PC-3 (cell line): Measurements from ENCODE around the gene EXD3. TPM values are rescaled to one million over a fixed set of nuclear protein-coding genes. Genes with fewer than 3 reads are reported as not detected.
A peak's percentile ranks its signal among the peaks of the same experiment; 100 is the strongest.

Experiments
- ATAC-seq: fragments of 200-7000 bp; cut with Tn5 transposase; 2 replicates; pipeline ENCODE4 v1.9.1; 2020; ENCODE audit warnings: mild to moderate bottlenecking, moderate library complexity
- BruUV-seq: library from RNA; stranded (reverse); fragments of 400-500 nt; replicated peaks from 2 replicates; lab custom pipeline; 2021; lab: Mats Ljungman, UMichigan
- CTCF ChIA-PET: fragments of 300-600 bp; sonication (Branson Sonifier 250); formaldehyde crosslinking; loops from one replicate; lab custom pipeline; 2022; ENCODE audit warnings: antibody characterized with exemption; lab: Charles Lee
- POLR2A ChIA-PET: fragments of 300-600 bp; sonication (Branson Sonifier 250); formaldehyde crosslinking; loops from one replicate; lab custom pipeline; 2022; ENCODE audit warnings: antibody characterized with exemption; ENCODE audit not compliant: unreplicated experiment; lab: Charles Lee
- DNase-seq: peaks from one replicate; pipeline ENCODE4 v3.0.0-alpha.2; 2015
- H2AFZ ChIP-seq: fragments of 300-600 bp; sonication (generic); 2 replicates; pipeline ENCODE4 v1.6.0; 2016; ENCODE audit warnings: antibody characterized with exemption, low read length
- H3F3A ChIP-seq: fragments of 300-600 bp; sonication (generic); one replicate; pipeline ENCODE4 v1.6.0; 2017; ENCODE audit warnings: antibody characterized with exemption, low read length, control low read depth, mild to moderate bottlenecking; ENCODE audit not compliant: unreplicated experiment
- H3K27ac ChIP-seq: fragments of 300-600 bp; sonication (generic); 2 replicates; pipeline ENCODE4 v1.5.1; 2016; ENCODE audit warnings: mild to moderate bottlenecking, low read length
- H3K27me3 ChIP-seq: fragments of 300-600 bp; sonication (generic); 2 replicates; pipeline ENCODE4 v1.6.1; 2016; ENCODE audit warnings: low read length, mixed read lengths
- H3K36me3 ChIP-seq: fragments of 300-600 bp; sonication (generic); 2 replicates; pipeline ENCODE4 v1.6.1; 2016; ENCODE audit warnings: low read depth, mixed run types, low read length, mixed read lengths
- H3K4me1 ChIP-seq: fragments of 300-600 bp; sonication (generic); 2 replicates; pipeline ENCODE4 v1.5.1; 2016; ENCODE audit warnings: low read length; ENCODE audit not compliant: insufficient read depth
- H3K4me2 ChIP-seq: fragments of 300-600 bp; sonication (generic); 2 replicates; pipeline ENCODE4 v1.6.0; 2016; ENCODE audit warnings: low read length
- H3K4me3 ChIP-seq: fragments of 300-600 bp; sonication (generic); 2 replicates; pipeline ENCODE4 v1.5.1; 2016; ENCODE audit warnings: mild to moderate bottlenecking, low read length, mixed read lengths
- H3K79me2 ChIP-seq: fragments of 300-600 bp; sonication (generic); 2 replicates; pipeline ENCODE4 v1.6.1; 2017; ENCODE audit warnings: low read length, mixed read lengths
- H3K9ac ChIP-seq: fragments of 300-600 bp; sonication (generic); 2 replicates; pipeline ENCODE4 v1.6.0; 2016; ENCODE audit warnings: mild to moderate bottlenecking, low read length
- H3K9me2 ChIP-seq: fragments of 300-600 bp; sonication (generic); replicated peaks from 2 replicates; pipeline ENCODE4 v1.6.1; 2016; ENCODE audit warnings: mixed run types, low read length, mixed read lengths
- H3K9me3 ChIP-seq: fragments of 300-600 bp; sonication (generic); 2 replicates; pipeline ENCODE4 v1.6.1; 2016; ENCODE audit warnings: low read length, mixed read lengths
- H4K20me1 ChIP-seq: fragments of 300-600 bp; sonication (generic); 2 replicates; pipeline ENCODE4 v1.6.1; 2016; ENCODE audit warnings: low read length, mixed read lengths
- EZH2 ChIP-seq: fragments of 300-600 bp; sonication (generic); IDR thresholded peaks from one replicate; pipeline ENCODE4 v1.6.1; 2017; ENCODE audit warnings: antibody characterized with exemption, mild to moderate bottlenecking, low read length; ENCODE audit not compliant: unreplicated experiment
- EZH2phosphoT487 ChIP-seq: fragments of 300-600 bp; sonication (generic); IDR thresholded peaks from 2 replicates; pipeline ENCODE4 v1.6.1; 2018; ENCODE audit warnings: mild to moderate bottlenecking, antibody characterized with exemption, low read length, borderline replicate concordance
- intact Hi-C: fragments of 100-400 bp; cut with micrococcal nuclease; formaldehyde crosslinking; loops from 2 replicates; pipeline ENCODE4 v1.9.0; 2023
- total RNA-seq: library from RNA; depleted of rRNA; stranded (reverse); fragments of >200 nt; gene quantifications from 2 replicates; pipeline ENCODE4 v1.2.3, GENCODE V29; 2014
- TF ChIP-seq, protein P1 (sequence below): fragments of 300-600 bp; sonication (generic); conservative IDR thresholded peaks from 2 replicates; pipeline ENCODE4 v1.5.1; 2017; ENCODE audit warnings: antibody characterized with exemption, low read depth, mild to moderate bottlenecking, low read length

EXD3 gene
- total RNA-seq, 1 experiment from 2014 or later, result 1.9 TPM

GRCh38 chr9:137429974-137430722, 7.2 kb upstream of the EXD3 start:
- peak; percentile 40 for DNase-seq
- Histone ChIP-seq H3K9me2 (no peaks in the 10 kb centered on the region), H3K27ac (no peak overlapping the region), H3K27me3 (no peaks in the 10 kb centered on the region), H3K9ac (no peak overlapping the region), H3K4me3 (no peak overlapping the region), H3F3A (no peaks in the 10 kb centered on the region), H3K9me3 (no peaks in the 10 kb centered on the region), H3K79me2 (no peaks in the 10 kb centered on the region), H2AFZ (no peak overlapping the region), H3K36me3 (no peaks in the 10 kb centered on the region), H4K20me1 (no peaks in the 10 kb centered on the region), H3K4me2 (no peak overlapping the region), H3K4me1 (no peaks in the 10 kb centered on the region)
- no peak for TF ChIP-seq EZH2phosphoT487
- TF ChIP-seq EZH2, result no peak
- TF ChIP-seq, protein P1, sequence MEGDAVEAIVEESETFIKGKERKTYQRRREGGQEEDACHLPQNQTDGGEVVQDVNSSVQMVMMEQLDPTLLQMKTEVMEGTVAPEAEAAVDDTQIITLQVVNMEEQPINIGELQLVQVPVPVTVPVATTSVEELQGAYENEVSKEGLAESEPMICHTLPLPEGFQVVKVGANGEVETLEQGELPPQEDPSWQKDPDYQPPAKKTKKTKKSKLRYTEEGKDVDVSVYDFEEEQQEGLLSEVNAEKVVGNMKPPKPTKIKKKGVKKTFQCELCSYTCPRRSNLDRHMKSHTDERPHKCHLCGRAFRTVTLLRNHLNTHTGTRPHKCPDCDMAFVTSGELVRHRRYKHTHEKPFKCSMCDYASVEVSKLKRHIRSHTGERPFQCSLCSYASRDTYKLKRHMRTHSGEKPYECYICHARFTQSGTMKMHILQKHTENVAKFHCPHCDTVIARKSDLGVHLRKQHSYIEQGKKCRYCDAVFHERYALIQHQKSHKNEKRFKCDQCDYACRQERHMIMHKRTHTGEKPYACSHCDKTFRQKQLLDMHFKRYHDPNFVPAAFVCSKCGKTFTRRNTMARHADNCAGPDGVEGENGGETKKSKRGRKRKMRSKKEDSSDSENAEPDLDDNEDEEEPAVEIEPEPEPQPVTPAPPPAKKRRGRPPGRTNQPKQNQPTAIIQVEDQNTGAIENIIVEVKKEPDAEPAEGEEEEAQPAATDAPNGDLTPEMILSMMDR, result no peak
- BruUV-seq, result no TSS peak
- CTCF ChIA-PET, result no interaction called here
- intact Hi-C loops, result no loop called here
- POLR2A ChIA-PET, result no interaction called here
- ATAC-seq, result peak; percentile 57

GRCh38 chr9:137429546-137429890, 6.6 kb upstream of the EXD3 start:
- H3K4me2 ChIP-seq, result no peak overlapping the region
- H3F3A ChIP-seq, result no peaks in the 10 kb centered on the region
- H3K27ac ChIP-seq, result no peak overlapping the region
- no peak overlapping the region for H3K4me3 ChIP-seq
- no peak overlapping the region for H2AFZ ChIP-seq
- H3K9me3 ChIP-seq, result no peaks in the 10 kb centered on the region
- TF ChIP-seq EZH2phosphoT487 (no peak), EZH2 (no peak)
- TF ChIP-seq, protein P1, result no peak
- ATAC-seq (no peak), DNase-seq (no peak)
- H3K9me2 ChIP-seq, result no peaks in the 10 kb centered on the region
- no peaks in the 10 kb centered on the region for H3K4me1 ChIP-seq
- intact Hi-C loops, result no loop called here
- H3K36me3 ChIP-seq, result no peaks in the 10 kb centered on the region
- ChIA-PET POLR2A (no interaction called here), CTCF (no interaction called here)
- no peaks in the 10 kb centered on the region for H4K20me1 ChIP-seq
- no TSS peak for BruUV-seq
- H3K79me2 ChIP-seq, result no peaks in the 10 kb centered on the region
- H3K27me3 ChIP-seq, result no peaks in the 10 kb centered on the region
- no peak overlapping the region for H3K9ac ChIP-seq

- H2AFZ ChIP-seq, result no peak overlapping the region
- no peaks in the 10 kb centered on the region for H3K9me3 ChIP-seq
- no peaks in the 10 kb centered on the region for H3K79me2 ChIP-seq
- ATAC-seq (no peak), DNase-seq (no peak)
- intact Hi-C loops, result no loop called here
- H3K27me3 ChIP-seq, result no peaks in the 10 kb centered on the region
- ChIA-PET CTCF (no interaction called here), POLR2A (no interaction called here)
- TF ChIP-seq EZH2phosphoT487 (no peak), EZH2 (no peak)
- TF ChIP-seq, protein P1, result no peak
- H3K4me3 ChIP-seq, result no peak overlapping the region
- no peaks in the 10 kb centered on the region for H3K9me2 ChIP-seq
- no peaks in the 10 kb centered on the region for H3F3A ChIP-seq
- H3K4me2 ChIP-seq, result no peak overlapping the region
- H3K9ac ChIP-seq, result no peak overlapping the region
- H3K27ac ChIP-seq, result no peak overlapping the region
- no TSS peak for BruUV-seq
- 0 out of 2 replicates have a peak, but pooled peaks cover 2% of the 10 kb centered on the region for H3K4me1 ChIP-seq
- H4K20me1 ChIP-seq, result no peaks in the 10 kb centered on the region
- H3K36me3 ChIP-seq, result no peaks in the 10 kb centered on the region
Observed at GRCh38 chr9:137428841-137429545, 6.0 kb upstream of the EXD3 start.
